ENCODE measurements around the gene EDNRA. TPM values are rescaled to one million over a fixed set of nuclear protein-coding genes. Genes with fewer than 3 reads are reported as not detected.

The EDNRA gene
- total RNA-seq, 2 donors from 2014 or later: 29.8 to 35.6 TPM

- intact Hi-C loops (cut with DNase I): no loop called here
- DNase-seq (ENCODE audit: low spot score): no peak
Observed at GRCh38 chr4:147492761-147493160, 11.9 kb downstream of the EDNRA start.

GRCh38 chr4:147493307-147493706 lies 12.4 kb downstream of the EDNRA start:
- DNase-seq (ENCODE audit: low spot score): no peak
- intact Hi-C loops (cut with DNase I): no loop called here

- intact Hi-C loops (cut with DNase I): no loop called here
- no peak for DNase-seq (ENCODE audit: low spot score)
Observed at GRCh38 chr4:147494301-147494700, 13.4 kb downstream of the EDNRA start.

- no peak for DNase-seq (ENCODE audit: low spot score)
- intact Hi-C loops (cut with DNase I): no loop called here
Observed at GRCh38 chr4:147496500-147496899, 15.6 kb downstream of the EDNRA start.

GRCh38 chr4:147498031-147498660 lies 17.2 kb downstream of the EDNRA start:
- DNase-seq (ENCODE audit: low spot score): no peak
- intact Hi-C loops (cut with DNase I): no loop called here

GRCh38 chr4:147508346-147508745 lies 27.4 kb downstream of the EDNRA start:
- DNase-seq (ENCODE audit: low spot score): no peak
- intact Hi-C loops (cut with DNase I): no loop called here

GRCh38 chr4:147509386-147509785 lies 28.5 kb downstream of the EDNRA start:
- intact Hi-C loops (cut with DNase I): no loop called here
- no peak for DNase-seq (ENCODE audit: low spot score)

GRCh38 chr4:147510962-147511668 lies 30.2 kb downstream of the EDNRA start:
- DNase-seq (ENCODE audit: low spot score): no peak
- intact Hi-C loops (cut with DNase I): no loop called here

GRCh38 chr4:147513091-147513490 lies 32.2 kb downstream of the EDNRA start:
- no peak for DNase-seq (ENCODE audit: low spot score)
- intact Hi-C loops (cut with DNase I): no loop called here

- DNase-seq (ENCODE audit: low spot score): no peak
- intact Hi-C loops (cut with DNase I): no loop called here
Observed at GRCh38 chr4:147513952-147514351, 33.1 kb downstream of the EDNRA start.

GRCh38 chr4:147515220-147515936 lies 34.5 kb downstream of the EDNRA start:
- intact Hi-C loops (cut with DNase I): loop anchor here in 1 of 2 donors (5.0 kb wide), 1 partner anchor 288 kb away; no protein-coding TSS in a partner anchor

GRCh38 chr4:147516133-147516532 lies 35.2 kb downstream of the EDNRA start:
- intact Hi-C loops (cut with DNase I): loop anchor here in 1 of 2 donors (5.0 kb wide), 1 partner anchor 289 kb away; no protein-coding TSS in a partner anchor
- DNase-seq (ENCODE audit: low spot score): no peak

More at GRCh38 chr4:147515220-147515936, 34.5 kb downstream of the EDNRA start:
- DNase-seq (ENCODE audit: low spot score): no peak

- no peak for DNase-seq (ENCODE audit: low spot score)
- intact Hi-C loops (cut with DNase I): loop anchor here in 1 of 2 donors (5.0 kb wide), 1 partner anchor 291 kb away; no protein-coding TSS in a partner anchor
Observed at GRCh38 chr4:147518086-147518485, 37.2 kb downstream of the EDNRA start.

- intact Hi-C loops (cut with DNase I): loop anchor here in 1 of 2 donors (5.0 kb wide), 1 partner anchor 292 kb away; no protein-coding TSS in a partner anchor
- DNase-seq (ENCODE audit: low spot score): no peak
Observed at GRCh38 chr4:147518846-147519767, 38.2 kb downstream of the EDNRA start.

- intact Hi-C loops (cut with DNase I): no loop called here
Observed at GRCh38 chr4:147524601-147525000, 43.7 kb downstream of the EDNRA start.

GRCh38 chr4:147525494-147526271 lies 44.8 kb downstream of the EDNRA start:
- intact Hi-C loops (cut with DNase I): no loop called here
- DNase-seq (ENCODE audit: low spot score): no peak

More at GRCh38 chr4:147524601-147525000, 43.7 kb downstream of the EDNRA start:
- no peak for DNase-seq (ENCODE audit: low spot score)

GRCh38 chr4:147526272-147526654 lies 45.4 kb downstream of the EDNRA start:
- intact Hi-C loops (cut with DNase I): no loop called here
- DNase-seq (ENCODE audit: low spot score): no peak

GRCh38 chr4:147528054-147528453 lies 47.2 kb downstream of the EDNRA start:
- intact Hi-C loops (cut with DNase I): no loop called here
- no peak for DNase-seq (ENCODE audit: low spot score)
